Smooth muscle cell (in vitro differentiated cells): Measurements from ENCODE around the gene NNT. TPM values are rescaled to one million over a fixed set of nuclear protein-coding genes. Genes with fewer than 3 reads are reported as not detected.

Experiments
- DNase-seq: peaks from one replicate; lab custom pipeline; 2025; ENCODE audit not compliant: unreplicated experiment; lab: John Stamatoyannopoulos, UW
- H2AFZ ChIP-seq: fragments of 200-600 bp; sonication (generic); 2 replicates; pipeline ENCODE4 v1.6.0; 2016; ENCODE audit warnings: antibody characterized with exemption, low read depth, mild to moderate bottlenecking
- H3F3A ChIP-seq: fragments of 200-600 bp; sonication (generic); 2 replicates; pipeline ENCODE4 v1.6.0; 2017; ENCODE audit warnings: antibody characterized with exemption, low read depth
- H3K27ac ChIP-seq: fragments of 200-600 bp; sonication (generic); 2 replicates; pipeline ENCODE4 v1.5.1; 2016; ENCODE audit warnings: low read depth, mild to moderate bottlenecking
- H3K27me3 ChIP-seq: fragments of 200-600 bp; sonication (generic); 2 replicates; pipeline ENCODE4 v1.6.1; 2016; ENCODE audit warnings: low read depth, mild to moderate bottlenecking
- H3K36me3 ChIP-seq: fragments of 200-600 bp; sonication (generic); 2 replicates; pipeline ENCODE4 v1.5.1; 2016; ENCODE audit warnings: low read depth
- H3K4me1 ChIP-seq: fragments of 200-600 bp; sonication (generic); 2 replicates; pipeline ENCODE4 v1.5.1; 2016; ENCODE audit warnings: low read depth
- H3K4me2 ChIP-seq: fragments of 200-600 bp; sonication (generic); 2 replicates; pipeline ENCODE4 v1.6.0; 2016; ENCODE audit warnings: mild to moderate bottlenecking
- H3K4me3 ChIP-seq: fragments of 200-600 bp; sonication (generic); 2 replicates; pipeline ENCODE4 v1.5.1; 2016; ENCODE audit warnings: mild to moderate bottlenecking
- H3K79me2 ChIP-seq: fragments of 200-600 bp; sonication (generic); 2 replicates; pipeline ENCODE4 v1.6.0; 2016; ENCODE audit warnings: low read depth, mild to moderate bottlenecking
- H3K9ac ChIP-seq: fragments of 200-600 bp; sonication (generic); 2 replicates; pipeline ENCODE4 v1.6.0; 2016; ENCODE audit warnings: low read depth
- H3K9me3 ChIP-seq: fragments of 200-600 bp; sonication (generic); replicated peaks from 2 replicates; pipeline ENCODE4 v1.5.1; 2016; ENCODE audit warnings: low read depth
- H4K20me1 ChIP-seq: fragments of 200-600 bp; sonication (generic); 2 replicates; pipeline ENCODE4 v1.6.0; 2016; ENCODE audit warnings: low read depth
- WGBS: methylation state at CpG from one replicate; pipeline ENCODE4 v1.1.7; 2016; ENCODE audit warnings: low lambda C conversion rate; 5-methylcytosine and 5-hydroxymethylcytosine counted together
- polyA plus RNA-seq: library from polyadenylated mRNA; unstranded; fragments of >200 nt; fragmentation: Nextera tagmentation; extraction: Ambion mirVana; gene quantifications from 2 replicates; pipeline ENCODE4 v1.2.1, GENCODE V29; 2016
- total RNA-seq: library from RNA; depleted of rRNA; stranded (reverse); fragments of >200 nt; gene quantifications from 2 replicates; pipeline ENCODE4 v1.2.3, GENCODE V29; 2014
- TF ChIP-seq, protein P1 (sequence below): fragments of 200-600 bp; sonication (generic); IDR thresholded peaks from 2 replicates; pipeline ENCODE4 v1.5.1; 2017; ENCODE audit warnings: borderline replicate concordance, mild to moderate bottlenecking, antibody characterized with exemption; ENCODE audit not compliant: insufficient read depth, poor library complexity, severe bottlenecking

The NNT gene
- total and polyA plus RNA-seq, 2 experiments from 2014 or later: 26.8 to 49.8 TPM

GRCh38 chr5:43627028-43627427 lies 24.0 kb downstream of the NNT start:
- Histone ChIP-seq H3K27me3 (no peaks in the 10 kb centered on the region), H3K4me1 (no peaks in the 10 kb centered on the region), H3K79me2 (no peaks in the 10 kb centered on the region), H3K36me3 (no peaks in the 10 kb centered on the region), H3K9me3 (no peaks in the 10 kb centered on the region), H3K9ac (no peak overlapping the region), H3K27ac (no peak overlapping the region), H2AFZ (no peak overlapping the region), H3K4me3 (no peak overlapping the region), H3F3A (peaks cover 5% of the 10 kb centered on the region), H3K4me2 (no peak overlapping the region), H4K20me1 (peaks cover 10% of the 10 kb centered on the region)
- DNase-seq: no peak
- TF ChIP-seq, protein P1, sequence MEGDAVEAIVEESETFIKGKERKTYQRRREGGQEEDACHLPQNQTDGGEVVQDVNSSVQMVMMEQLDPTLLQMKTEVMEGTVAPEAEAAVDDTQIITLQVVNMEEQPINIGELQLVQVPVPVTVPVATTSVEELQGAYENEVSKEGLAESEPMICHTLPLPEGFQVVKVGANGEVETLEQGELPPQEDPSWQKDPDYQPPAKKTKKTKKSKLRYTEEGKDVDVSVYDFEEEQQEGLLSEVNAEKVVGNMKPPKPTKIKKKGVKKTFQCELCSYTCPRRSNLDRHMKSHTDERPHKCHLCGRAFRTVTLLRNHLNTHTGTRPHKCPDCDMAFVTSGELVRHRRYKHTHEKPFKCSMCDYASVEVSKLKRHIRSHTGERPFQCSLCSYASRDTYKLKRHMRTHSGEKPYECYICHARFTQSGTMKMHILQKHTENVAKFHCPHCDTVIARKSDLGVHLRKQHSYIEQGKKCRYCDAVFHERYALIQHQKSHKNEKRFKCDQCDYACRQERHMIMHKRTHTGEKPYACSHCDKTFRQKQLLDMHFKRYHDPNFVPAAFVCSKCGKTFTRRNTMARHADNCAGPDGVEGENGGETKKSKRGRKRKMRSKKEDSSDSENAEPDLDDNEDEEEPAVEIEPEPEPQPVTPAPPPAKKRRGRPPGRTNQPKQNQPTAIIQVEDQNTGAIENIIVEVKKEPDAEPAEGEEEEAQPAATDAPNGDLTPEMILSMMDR: no peak
- 55% methylated on average over 2 of the region's 2 CpGs for WGBS

DNA sequence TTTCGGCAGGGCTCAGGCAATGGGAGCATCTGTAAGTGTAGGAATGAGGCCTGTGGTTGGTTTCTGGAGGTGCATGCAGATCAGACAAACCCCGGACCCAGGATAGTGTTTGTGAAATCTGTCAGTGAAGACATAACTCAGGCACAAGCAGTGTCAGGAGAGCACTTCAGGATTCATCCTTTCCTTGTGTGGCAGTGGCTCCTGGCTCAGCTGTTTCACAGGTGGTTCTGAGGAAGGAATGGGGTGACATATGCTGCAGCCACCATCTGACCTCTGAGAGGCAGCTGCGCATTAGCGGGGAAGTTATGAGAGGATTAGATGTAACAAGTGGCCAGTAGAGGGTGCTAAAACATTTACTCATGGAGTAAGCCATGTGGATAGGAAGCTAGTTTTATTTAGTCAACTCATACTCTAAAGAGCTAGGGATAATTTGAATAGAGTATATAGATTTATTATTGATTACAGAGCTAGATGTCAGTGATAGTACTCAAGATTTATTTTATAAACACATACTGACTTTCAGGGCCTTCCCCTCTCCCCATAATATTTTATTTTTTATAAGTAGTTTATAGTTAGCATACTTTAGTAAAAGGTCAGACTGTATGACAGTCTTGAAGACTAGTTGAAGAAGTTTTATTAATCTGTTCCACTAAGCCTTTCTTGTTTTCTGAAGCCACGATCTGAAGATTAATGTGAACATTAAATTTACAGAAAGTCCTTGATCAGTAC lies 28.4 kb downstream of the NNT start:
- no peak overlapping the region for H3K27ac ChIP-seq
- 50% methylated on average over 5 of the region's 5 CpGs for WGBS
- peaks cover 5% of the 10 kb centered on the region for H3F3A ChIP-seq
- no peaks in the 10 kb centered on the region for H3K79me2 ChIP-seq
- H3K9ac ChIP-seq: no peak overlapping the region
- H3K4me3 ChIP-seq: no peak overlapping the region
- no peaks in the 10 kb centered on the region for H3K4me1 ChIP-seq
- H3K36me3 ChIP-seq: no peaks in the 10 kb centered on the region
- H3K4me2 ChIP-seq: no peak overlapping the region
- peaks cover 10% of the 10 kb centered on the region for H4K20me1 ChIP-seq
- no peaks in the 10 kb centered on the region for H3K9me3 ChIP-seq
- no peaks in the 10 kb centered on the region for H3K27me3 ChIP-seq
- no peak overlapping the region for H2AFZ ChIP-seq
- TF ChIP-seq, protein P1: peak; percentile 66
- no peak for DNase-seq

- Histone ChIP-seq H3K4me3 (no peak overlapping the region), H3K9ac (no peak overlapping the region), H3K27me3 (no peaks in the 10 kb centered on the region), H4K20me1 (peaks cover 7% of the 10 kb centered on the region), H3K27ac (no peak overlapping the region), H3K4me2 (no peak overlapping the region), H3F3A (peaks cover 5% of the 10 kb centered on the region), H3K36me3 (no peaks in the 10 kb centered on the region), H3K4me1 (no peaks in the 10 kb centered on the region), H3K9me3 (no peaks in the 10 kb centered on the region), H3K79me2 (no peaks in the 10 kb centered on the region), H2AFZ (no peak overlapping the region)
- TF ChIP-seq, protein P1: no peak
- no peak for DNase-seq
- WGBS: 99% methylated on average over 2 of the region's 2 CpGs
These were observed 31.6 kb downstream of the NNT start for GRCh38 chr5:43634621-43635020.

GRCh38 chr5:43635374-43635773 lies 32.4 kb downstream of the NNT start:
- Histone ChIP-seq H3F3A (peaks cover 5% of the 10 kb centered on the region), H3K4me1 (no peaks in the 10 kb centered on the region), H4K20me1 (peaks cover 7% of the 10 kb centered on the region), H3K36me3 (no peaks in the 10 kb centered on the region), H3K27ac (no peak overlapping the region), H3K4me3 (no peak overlapping the region), H3K79me2 (no peaks in the 10 kb centered on the region), H3K9me3 (no peaks in the 10 kb centered on the region), H2AFZ (no peak overlapping the region), H3K4me2 (no peak overlapping the region), H3K27me3 (no peaks in the 10 kb centered on the region), H3K9ac (no peak overlapping the region)
- TF ChIP-seq, protein P1: no peak
- DNase-seq: no peak
